Smooth muscle cell (in vitro differentiated cells): ENCODE data around the gene GLP1R. TPM values are rescaled to one million over a fixed set of nuclear protein-coding genes. Genes with fewer than 3 reads are reported as not detected.
"Not testable (repeated sequence)": the region's sequence is repeated elsewhere in the genome, so short reads cannot be mapped to it uniquely, and the experiment has no call there.

Source experiments
- DNase-seq: peaks from one replicate; lab custom pipeline; 2025; ENCODE audit not compliant: unreplicated experiment; lab: John Stamatoyannopoulos, UW
- H2AFZ ChIP-seq: fragments of 200-600 bp; sonication (generic); 2 replicates; pipeline ENCODE4 v1.6.0; 2016; ENCODE audit warnings: antibody characterized with exemption, low read depth, mild to moderate bottlenecking
- H3F3A ChIP-seq: fragments of 200-600 bp; sonication (generic); 2 replicates; pipeline ENCODE4 v1.6.0; 2017; ENCODE audit warnings: antibody characterized with exemption, low read depth
- H3K27ac ChIP-seq: fragments of 200-600 bp; sonication (generic); 2 replicates; pipeline ENCODE4 v1.5.1; 2016; ENCODE audit warnings: low read depth, mild to moderate bottlenecking
- H3K27me3 ChIP-seq: fragments of 200-600 bp; sonication (generic); 2 replicates; pipeline ENCODE4 v1.6.1; 2016; ENCODE audit warnings: low read depth, mild to moderate bottlenecking
- H3K36me3 ChIP-seq: fragments of 200-600 bp; sonication (generic); 2 replicates; pipeline ENCODE4 v1.5.1; 2016; ENCODE audit warnings: low read depth
- H3K4me1 ChIP-seq: fragments of 200-600 bp; sonication (generic); 2 replicates; pipeline ENCODE4 v1.5.1; 2016; ENCODE audit warnings: low read depth
- H3K4me2 ChIP-seq: fragments of 200-600 bp; sonication (generic); 2 replicates; pipeline ENCODE4 v1.6.0; 2016; ENCODE audit warnings: mild to moderate bottlenecking
- H3K4me3 ChIP-seq: fragments of 200-600 bp; sonication (generic); 2 replicates; pipeline ENCODE4 v1.5.1; 2016; ENCODE audit warnings: mild to moderate bottlenecking
- H3K79me2 ChIP-seq: fragments of 200-600 bp; sonication (generic); 2 replicates; pipeline ENCODE4 v1.6.0; 2016; ENCODE audit warnings: low read depth, mild to moderate bottlenecking
- H3K9ac ChIP-seq: fragments of 200-600 bp; sonication (generic); 2 replicates; pipeline ENCODE4 v1.6.0; 2016; ENCODE audit warnings: low read depth
- H3K9me3 ChIP-seq: fragments of 200-600 bp; sonication (generic); replicated peaks from 2 replicates; pipeline ENCODE4 v1.5.1; 2016; ENCODE audit warnings: low read depth
- H4K20me1 ChIP-seq: fragments of 200-600 bp; sonication (generic); 2 replicates; pipeline ENCODE4 v1.6.0; 2016; ENCODE audit warnings: low read depth
- WGBS: methylation state at CpG from one replicate; pipeline ENCODE4 v1.1.7; 2016; ENCODE audit warnings: low lambda C conversion rate; 5-methylcytosine and 5-hydroxymethylcytosine counted together
- polyA plus RNA-seq: library from polyadenylated mRNA; unstranded; fragments of >200 nt; fragmentation: Nextera tagmentation; extraction: Ambion mirVana; gene quantifications from 2 replicates; pipeline ENCODE4 v1.2.1, GENCODE V29; 2016
- total RNA-seq: library from RNA; depleted of rRNA; stranded (reverse); fragments of >200 nt; gene quantifications from 2 replicates; pipeline ENCODE4 v1.2.3, GENCODE V29; 2014
- TF ChIP-seq, protein P1 (sequence below): fragments of 200-600 bp; sonication (generic); IDR thresholded peaks from 2 replicates; pipeline ENCODE4 v1.5.1; 2017; ENCODE audit warnings: borderline replicate concordance, mild to moderate bottlenecking, antibody characterized with exemption; ENCODE audit not compliant: insufficient read depth, poor library complexity, severe bottlenecking

GLP1R gene
- total and polyA plus RNA-seq, 2 experiments from 2014 or later, result not detected

DNA sequence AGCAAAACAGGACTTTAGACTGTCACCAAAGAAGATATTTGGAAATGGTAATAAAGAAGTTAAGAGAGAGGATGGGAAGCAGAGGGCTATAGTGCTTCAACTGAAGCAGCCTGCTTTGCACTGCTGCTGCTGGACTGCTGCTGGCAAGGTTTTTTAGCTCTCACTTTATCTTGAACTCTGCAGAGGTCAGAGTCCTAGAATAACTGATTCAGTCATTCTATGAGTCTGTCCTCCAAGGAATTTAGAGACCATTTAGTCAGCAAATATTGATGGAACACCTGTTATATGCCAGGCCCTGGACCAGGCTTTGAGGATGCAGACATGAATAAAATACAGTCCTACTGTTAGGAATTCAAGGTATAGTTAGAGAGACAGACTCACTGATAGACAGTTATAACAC lies 75.5 kb downstream of the GLP1R start:
- no peaks in the 10 kb centered on the region for H3K36me3 ChIP-seq
- no peak overlapping the region for H3K27ac ChIP-seq
- H3K27me3 ChIP-seq, result peaks cover 3% of the 10 kb centered on the region

DNA sequence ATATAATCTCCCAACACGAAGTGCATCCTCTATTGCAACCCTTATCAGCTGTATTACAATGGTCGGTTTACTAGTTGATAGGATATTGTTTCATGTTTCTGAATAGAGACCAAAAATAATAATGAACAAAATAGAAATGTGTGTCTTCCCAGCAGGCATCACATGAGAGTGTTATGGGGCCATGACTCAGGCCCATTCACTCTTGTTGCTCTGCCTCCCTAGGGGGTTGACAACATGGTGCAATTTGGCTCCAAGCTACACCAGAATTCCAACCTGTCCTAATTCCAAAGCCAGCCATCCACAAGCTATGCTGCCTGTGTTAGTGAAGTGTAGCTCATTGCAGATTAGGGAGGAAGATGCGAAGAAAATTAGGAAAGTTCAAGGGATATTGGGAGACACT lies 79.5 kb downstream of the GLP1R start:
- WGBS, result 81% methylated on average over 3 of the region's 3 CpGs
- Histone ChIP-seq H4K20me1 (no peaks in the 10 kb centered on the region), H3K9ac (no peak overlapping the region), H3F3A (no peaks in the 10 kb centered on the region), H3K4me3 (no peak overlapping the region), H3K4me1 (no peaks in the 10 kb centered on the region), H3K27ac (no peak overlapping the region), H2AFZ (no peak overlapping the region), H3K79me2 (no peaks in the 10 kb centered on the region), H3K27me3 (no peaks in the 10 kb centered on the region), H3K4me2 (no peak overlapping the region), H3K36me3 (no peaks in the 10 kb centered on the region), H3K9me3 (no peaks in the 10 kb centered on the region)
- no peak for DNase-seq
- TF ChIP-seq, protein P1, sequence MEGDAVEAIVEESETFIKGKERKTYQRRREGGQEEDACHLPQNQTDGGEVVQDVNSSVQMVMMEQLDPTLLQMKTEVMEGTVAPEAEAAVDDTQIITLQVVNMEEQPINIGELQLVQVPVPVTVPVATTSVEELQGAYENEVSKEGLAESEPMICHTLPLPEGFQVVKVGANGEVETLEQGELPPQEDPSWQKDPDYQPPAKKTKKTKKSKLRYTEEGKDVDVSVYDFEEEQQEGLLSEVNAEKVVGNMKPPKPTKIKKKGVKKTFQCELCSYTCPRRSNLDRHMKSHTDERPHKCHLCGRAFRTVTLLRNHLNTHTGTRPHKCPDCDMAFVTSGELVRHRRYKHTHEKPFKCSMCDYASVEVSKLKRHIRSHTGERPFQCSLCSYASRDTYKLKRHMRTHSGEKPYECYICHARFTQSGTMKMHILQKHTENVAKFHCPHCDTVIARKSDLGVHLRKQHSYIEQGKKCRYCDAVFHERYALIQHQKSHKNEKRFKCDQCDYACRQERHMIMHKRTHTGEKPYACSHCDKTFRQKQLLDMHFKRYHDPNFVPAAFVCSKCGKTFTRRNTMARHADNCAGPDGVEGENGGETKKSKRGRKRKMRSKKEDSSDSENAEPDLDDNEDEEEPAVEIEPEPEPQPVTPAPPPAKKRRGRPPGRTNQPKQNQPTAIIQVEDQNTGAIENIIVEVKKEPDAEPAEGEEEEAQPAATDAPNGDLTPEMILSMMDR, result no peak

More for the DNA sequence above, 75.5 kb downstream of the GLP1R start:
- no peak overlapping the region for H3K9ac ChIP-seq
- no peaks in the 10 kb centered on the region for H3F3A ChIP-seq
- no peak overlapping the region for H3K4me2 ChIP-seq
- TF ChIP-seq, protein P1, result no peak
- H3K4me3 ChIP-seq, result no peak overlapping the region
- no peaks in the 10 kb centered on the region for H4K20me1 ChIP-seq
- H3K9me3 ChIP-seq, result no peaks in the 10 kb centered on the region
- H2AFZ ChIP-seq, result no peak overlapping the region
- no peak for DNase-seq
- H3K79me2 ChIP-seq, result no peaks in the 10 kb centered on the region
- no peaks in the 10 kb centered on the region for H3K4me1 ChIP-seq

DNA sequence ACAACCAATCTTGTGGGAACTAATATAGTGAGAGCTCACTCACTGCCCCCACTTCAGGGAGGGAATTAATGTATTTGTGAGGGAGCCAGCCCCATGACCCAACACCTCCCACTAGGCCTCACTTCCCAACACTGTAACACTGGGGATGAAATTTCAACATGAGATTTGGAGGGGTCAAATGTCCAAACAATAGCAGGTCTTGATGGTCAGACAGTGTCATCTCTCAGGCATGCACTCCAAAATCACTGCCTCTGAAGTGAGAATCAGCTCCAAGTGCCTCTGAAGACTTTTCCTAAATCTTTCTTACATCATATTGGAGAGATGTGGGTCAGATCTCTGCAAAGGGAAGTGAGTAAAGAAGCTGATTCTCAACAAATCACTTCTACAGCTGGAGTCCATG lies 80.3 kb downstream of the GLP1R start:
- no peaks in the 10 kb centered on the region for H3K79me2 ChIP-seq
- no peak overlapping the region for H2AFZ ChIP-seq
- H3K36me3 ChIP-seq, result no peaks in the 10 kb centered on the region
- H3K9ac ChIP-seq, result no peak overlapping the region
- no peaks in the 10 kb centered on the region for H3K4me1 ChIP-seq
- H3K9me3 ChIP-seq, result no peaks in the 10 kb centered on the region
- no peak for DNase-seq
- H3K27ac ChIP-seq, result no peak overlapping the region
- no peaks in the 10 kb centered on the region for H4K20me1 ChIP-seq
- no peaks in the 10 kb centered on the region for H3K27me3 ChIP-seq
- no peak overlapping the region for H3K4me2 ChIP-seq
- no peak overlapping the region for H3K4me3 ChIP-seq
- TF ChIP-seq, protein P1, result no peak
- H3F3A ChIP-seq, result no peaks in the 10 kb centered on the region

DNA sequence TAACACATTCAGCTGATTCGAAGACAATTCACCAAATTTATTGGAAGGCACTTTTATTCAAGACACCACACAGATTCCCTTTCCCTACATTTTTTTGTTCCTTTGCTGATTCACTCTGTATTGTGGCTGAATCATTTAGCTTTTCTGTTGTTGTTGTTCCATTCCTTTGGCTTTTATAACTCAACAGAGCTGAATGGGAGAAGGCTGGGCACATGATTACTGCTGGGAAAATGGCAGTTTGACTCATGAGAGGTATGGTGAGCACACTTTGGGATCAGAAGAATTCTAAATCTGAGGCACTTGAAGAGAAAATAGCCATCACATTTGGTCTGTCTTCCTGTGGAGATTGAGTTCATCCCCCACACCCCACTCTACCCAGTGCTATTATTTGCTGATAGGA lies 82.1 kb downstream of the GLP1R start:
- WGBS, result 89% methylated on average over 1 of the region's 1 CpG

DNA sequence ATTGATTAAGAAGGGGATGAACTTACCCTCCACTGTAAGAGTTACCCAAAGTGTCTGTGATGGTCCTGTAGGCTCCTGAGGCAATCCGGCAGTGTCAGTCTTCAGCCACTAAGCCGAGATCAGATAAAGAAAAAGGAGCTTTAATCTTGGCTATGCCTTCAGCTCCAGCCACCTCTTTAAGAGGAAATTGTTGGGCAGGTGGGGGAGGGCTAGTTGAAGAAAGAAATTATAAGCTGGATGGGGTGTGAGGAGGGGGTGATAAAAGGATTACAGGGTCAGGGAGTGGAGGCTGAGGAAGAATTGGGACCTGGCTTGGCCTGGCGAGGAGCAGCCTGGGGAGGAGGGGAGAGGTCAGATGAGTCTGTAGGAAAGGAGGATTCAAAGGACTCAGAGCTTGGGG lies 86.2 kb downstream of the GLP1R start:
- not testable (repeated sequence) for H3K4me1 ChIP-seq, H3K4me3 ChIP-seq, H3K27ac ChIP-seq, H3K9me3 ChIP-seq, H3K9ac ChIP-seq, H3K27me3 ChIP-seq, H2AFZ ChIP-seq, H3K79me2 ChIP-seq, H3F3A ChIP-seq, H3K4me2 ChIP-seq, H4K20me1 ChIP-seq, H3K36me3 ChIP-seq, DNase-seq
- 72% methylated on average over 3 of the region's 3 CpGs for WGBS

More for the DNA sequence above, 82.1 kb downstream of the GLP1R start:
- TF ChIP-seq, protein P1, result no peak
- no peak for DNase-seq
- Histone ChIP-seq H4K20me1 (no peaks in the 10 kb centered on the region), H2AFZ (no peak overlapping the region), H3K27me3 (no peaks in the 10 kb centered on the region), H3K9me3 (no peaks in the 10 kb centered on the region), H3F3A (no peaks in the 10 kb centered on the region), H3K9ac (no peak overlapping the region), H3K4me3 (no peak overlapping the region), H3K27ac (no peak overlapping the region), H3K79me2 (no peaks in the 10 kb centered on the region), H3K36me3 (no peaks in the 10 kb centered on the region), H3K4me1 (no peaks in the 10 kb centered on the region), H3K4me2 (no peak overlapping the region)

DNA sequence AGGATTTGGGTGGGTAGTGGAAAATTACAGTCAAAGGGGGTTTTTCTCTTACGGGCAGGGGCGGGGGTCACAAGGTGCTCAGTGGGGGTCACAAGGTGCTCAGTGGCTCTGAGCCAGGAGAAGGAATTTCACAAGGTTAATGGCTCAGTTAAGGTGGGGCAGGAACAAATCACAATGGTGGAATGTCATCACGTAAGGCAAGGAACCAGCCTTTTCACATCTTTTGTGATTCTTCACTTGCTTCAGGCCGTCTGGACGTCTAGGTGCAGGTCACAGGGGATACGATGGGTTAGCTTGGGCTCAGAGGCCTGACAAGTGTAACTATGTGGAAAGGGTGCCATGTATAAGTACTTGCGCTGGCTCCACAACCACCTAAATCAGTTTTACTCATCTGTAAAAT lies 87.6 kb downstream of the GLP1R start:
- DNase-seq, H3K27me3 ChIP-seq, H3K9me3 ChIP-seq, H3F3A ChIP-seq, H3K9ac ChIP-seq, H3K4me2 ChIP-seq, H3K36me3 ChIP-seq, H3K27ac ChIP-seq, H3K4me1 ChIP-seq, H4K20me1 ChIP-seq, H3K4me3 ChIP-seq, H2AFZ ChIP-seq, H3K79me2 ChIP-seq: not testable (repeated sequence)
- WGBS, result 67% methylated on average over 7 of the region's 7 CpGs
